CD4-positive, alpha-beta T cell treated with Interleukin-4 for 1 hour (primary cell): Measurements from ENCODE around the gene NRIP1.
A peak's percentile ranks its signal among the peaks of the same experiment; 100 is the strongest.

ENCODE experiments used
- DNase-seq, 2 donors: peaks; one replicate each; pipeline ENCODE4 v3.0.0-alpha.2; 2020 to 2022

NRIP1 gene

GRCh38 chr21:15064576-15065391 is at the start of gene NRIP1:
NRIP1 (minus strand) TSS chr21:15065000; CDS start chr21:14968192, 96,808 bp downstream.
- peak; percentile 85 to 88 for DNase-seq

- no peak for DNase-seq
Observed at GRCh38 chr21:15112858-15113257, 48.1 kb upstream of the NRIP1 start.

GRCh38 chr21:15108801-15109200 is 44.0 kb upstream of the NRIP1 start:
- no peak for DNase-seq

GRCh38 chr21:15104470-15104869 is 39.7 kb upstream of the NRIP1 start:
- no peak for DNase-seq

- no peak for DNase-seq
Observed at GRCh38 chr21:15098908-15099307, 34.1 kb upstream of the NRIP1 start.

- DNase-seq: no peak
Observed at GRCh38 chr21:15098181-15098580, 33.4 kb upstream of the NRIP1 start.

- DNase-seq: no peak
Observed at GRCh38 chr21:15097580-15097979, 32.8 kb upstream of the NRIP1 start.

GRCh38 chr21:15096146-15096545 is 31.3 kb upstream of the NRIP1 start:
- DNase-seq: no peak

- no peak for DNase-seq
Observed at GRCh38 chr21:15095326-15095725, 30.5 kb upstream of the NRIP1 start.

- no peak for DNase-seq
Observed at GRCh38 chr21:15094706-15095105, 29.9 kb upstream of the NRIP1 start.

GRCh38 chr21:15093216-15093615 is 28.4 kb upstream of the NRIP1 start:
- no peak for DNase-seq

GRCh38 chr21:15092745-15093144 is 27.9 kb upstream of the NRIP1 start:
- DNase-seq: no peak

GRCh38 chr21:15090390-15090789 is 25.6 kb upstream of the NRIP1 start:
- DNase-seq: no peak

GRCh38 chr21:15088488-15088887 is 23.7 kb upstream of the NRIP1 start:
- DNase-seq: no peak

- DNase-seq: no peak
Observed at GRCh38 chr21:15084668-15085067, 19.9 kb upstream of the NRIP1 start.

- no peak for DNase-seq
Observed at GRCh38 chr21:15080526-15080925, 15.7 kb upstream of the NRIP1 start.

GRCh38 chr21:15079269-15079668 is 14.5 kb upstream of the NRIP1 start:
- DNase-seq: no peak

GRCh38 chr21:15078180-15078579 is 13.4 kb upstream of the NRIP1 start:
- DNase-seq: no peak

- DNase-seq: no peak
Observed at GRCh38 chr21:15077529-15078145, 12.8 kb upstream of the NRIP1 start.

- no peak for DNase-seq
Observed at GRCh38 chr21:15076730-15077129, 11.9 kb upstream of the NRIP1 start.

GRCh38 chr21:15071009-15071408 is 6.2 kb upstream of the NRIP1 start:
- no peak for DNase-seq

GRCh38 chr21:15066123-15066575 is 1.3 kb upstream of the NRIP1 start:
- no peak for DNase-seq

GRCh38 chr21:15065392-15066122 is 757 bp upstream of the NRIP1 start:
- peak; percentile 81 to 84 for DNase-seq
